ENCODE data around the gene STARD4. TPM values are rescaled to one million over a fixed set of nuclear protein-coding genes. Genes with fewer than 3 reads are reported as not detected.

Gene STARD4
- total RNA-seq, 4 donors from 2014 or later = 15.3 to 35.1 (median 27.1) TPM

- Histone ChIP-seq H3K4me3 (replicated peaks in 1 of 3) (no peak overlapping the region), H3K36me3 (no peaks in the 10 kb centered on the region), H3K4me1 (peaks cover 0 to 3% of the 10 kb centered on the region in 2 donors), H3K27me3 (no peaks in the 10 kb centered on the region), H3K9me3 (no peaks in the 10 kb centered on the region), H3K27ac (no peak overlapping the region)
- no peak for TF ChIP-seq POLR2A (IDR thresholded peaks at IDR 0.05)
- no peak for TF ChIP-seq CTCF (IDR thresholded peaks at IDR 0.05)
- intact Hi-C loops (cut with DNase I) = no loop called here
- DNase-seq = no peak
- WGBS, 2 donors = 76 to 92% methylated on average over 1 of the region's 1 CpG
These were observed 32.7 kb upstream of the STARD4 start for GRCh38 chr5:111545031-111545430.

DNA sequence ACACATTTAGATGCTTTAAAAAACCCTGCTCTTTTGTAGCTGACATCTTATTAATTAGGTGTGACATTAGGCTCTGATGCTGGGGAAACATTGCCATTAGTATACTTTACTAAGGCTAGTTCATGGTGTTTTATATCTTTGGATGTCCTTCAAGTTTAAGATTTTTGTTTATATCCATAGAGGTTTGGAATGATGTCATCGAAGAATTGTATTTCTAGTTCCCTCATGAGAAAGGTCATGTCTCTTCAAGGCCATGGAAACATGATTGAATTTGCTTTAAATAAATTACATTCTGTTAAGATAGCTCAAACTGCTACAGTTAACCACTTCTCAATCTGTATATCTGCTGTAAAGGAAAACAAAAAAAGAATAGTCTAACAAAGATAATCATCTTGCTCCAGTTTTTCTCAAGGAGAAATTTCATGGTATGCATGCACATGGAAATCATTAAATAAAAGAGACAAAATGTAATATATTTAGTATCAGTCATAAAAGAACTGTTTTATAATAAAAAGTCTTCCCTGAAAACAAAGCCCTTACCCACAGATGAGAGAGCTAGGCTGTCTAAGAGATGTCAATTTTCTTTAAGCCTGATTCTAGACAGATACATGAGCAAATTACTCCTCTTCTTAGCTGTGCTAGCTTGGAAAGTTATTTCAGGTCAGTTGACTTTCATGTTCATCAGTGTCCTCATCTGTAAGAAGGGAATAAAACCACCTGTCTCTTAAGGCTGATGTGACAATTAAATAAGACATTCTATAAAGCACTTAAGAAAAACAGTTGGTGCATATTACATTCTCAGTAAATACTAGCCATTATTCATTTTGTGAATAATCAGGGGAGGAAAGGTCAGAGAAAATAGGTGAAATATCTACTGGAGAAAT lies 25.0 kb upstream of the STARD4 start:
- no peak for DNase-seq
- H3K36me3 ChIP-seq = no peaks in the 10 kb centered on the region
- no peak overlapping the region for H3K27ac ChIP-seq
- intact Hi-C loops (cut with DNase I) = no loop called here
- no peaks in the 10 kb centered on the region for H3K4me1 ChIP-seq
- TF ChIP-seq POLR2A (IDR thresholded peaks at IDR 0.05) = no peak
- no peak for TF ChIP-seq CTCF (IDR thresholded peaks at IDR 0.05)
- H3K9me3 ChIP-seq = no peaks in the 10 kb centered on the region
- 77 to 84% methylated on average over 1 of the region's 1 CpG for WGBS, 2 donors
- H3K27me3 ChIP-seq = no peaks in the 10 kb centered on the region
- H3K4me3 ChIP-seq (replicated peaks in 1 of 3) = no peak overlapping the region

GRCh38 chr5:111535879-111536549 lies 23.7 kb upstream of the STARD4 start:
- no peaks in the 10 kb centered on the region for H3K36me3 ChIP-seq
- H3K4me3 ChIP-seq (replicated peaks in 1 of 3) = no peak overlapping the region
- TF ChIP-seq CTCF (IDR thresholded peaks at IDR 0.05) = no peak
- no peak for TF ChIP-seq POLR2A (IDR thresholded peaks at IDR 0.05)
- H3K9me3 ChIP-seq = no peaks in the 10 kb centered on the region
- 82 to 91% methylated on average over 1 of the region's 1 CpG for WGBS, 2 donors
- intact Hi-C loops (cut with DNase I) = no loop called here
- no peaks in the 10 kb centered on the region for H3K4me1 ChIP-seq
- DNase-seq = no peak
- H3K27me3 ChIP-seq = no peaks in the 10 kb centered on the region
- no peak overlapping the region for H3K27ac ChIP-seq

GRCh38 chr5:111532886-111533582 lies 20.7 kb upstream of the STARD4 start:
- Histone ChIP-seq H3K27ac (no peak overlapping the region), H3K9me3 (no peaks in the 10 kb centered on the region), H3K4me3 (replicated peaks in 1 of 3) (no peak overlapping the region), H3K27me3 (no peaks in the 10 kb centered on the region), H3K36me3 (no peaks in the 10 kb centered on the region), H3K4me1 (no peaks in the 10 kb centered on the region)
- WGBS, 2 donors = 73 to 74% methylated on average over 5 of the region's 5 CpGs
- no peak for DNase-seq
- TF ChIP-seq CTCF (IDR thresholded peaks at IDR 0.05) = no peak
- TF ChIP-seq POLR2A (IDR thresholded peaks at IDR 0.05) = no peak
- intact Hi-C loops (cut with DNase I) = loop anchor here (5.0 kb wide), 1 partner anchor 614 kb away; no protein-coding TSS in a partner anchor

All from thyroid gland (tissue), 4 donors.